Right lobe of liver (tissue), 6 donors: ENCODE results near the gene SLC7A9. TPM values are rescaled to one million over a fixed set of nuclear protein-coding genes. Genes with fewer than 3 reads are reported as not detected.
A peak's percentile ranks its signal among the peaks of the same experiment; 100 is the strongest.

Experiments
- ATAC-seq, 4 donors: fragments of 200-7000 bp; cut with Tn5 transposase; one replicate each; pipeline ENCODE4 v1.9.1; 2020; ENCODE audit warnings: mild to moderate bottlenecking in 4 of 4, moderate library complexity in 4 of 4
- DNase-seq, 3 donors: peaks; one replicate each; pipeline ENCODE4 v3.0.0-alpha.2; 2020
- H3K27ac ChIP-seq, 3 donors: fragments of 200-600 bp; one replicate each; pipeline ENCODE4 v1.8.0; 2022
- H3K27me3 ChIP-seq, 2 donors: fragments of 200-600 bp; one replicate each; pipeline ENCODE4 v1.8.0; 2022
- H3K36me3 ChIP-seq, 4 donors: fragments of 200-600 bp; sonication (generic) in 1 of 4; one replicate each; pipeline versions ENCODE4 v1.5.1 to v1.8.0; 2017 to 2022; ENCODE audit warnings: control low read depth in 1 of 4
- H3K4me1 ChIP-seq, 4 donors: fragments of 200-600 bp; sonication (generic) in 1 of 4; one replicate each; pipeline versions ENCODE4 v1.5.1 to v1.8.0; 2017 to 2022; ENCODE audit warnings: control low read depth in 1 of 4
- H3K4me3 ChIP-seq, 3 donors: fragments of 200-600 bp; one replicate each; pipeline ENCODE4 v1.8.0; 2022
- H3K9me3 ChIP-seq, 4 donors: fragments of 200-600 bp; sonication (generic) in 1 of 4; one replicate each; pipeline versions ENCODE4 v1.5.1 to v1.8.0; 2017 to 2022; ENCODE audit warnings: control low read depth in 1 of 4
- CTCF ChIP-seq, 4 donors: fragments of 200-600 bp in 3 of 4; fragments of 450-650 bp in 1 of 4; IDR thresholded peaks; one replicate each; pipeline versions ENCODE4 v1.5.1 to v1.8.0; 2016 to 2022; ENCODE audit warnings: antibody characterized with exemption in 4 of 4, mild to moderate bottlenecking in 2 of 4
- POLR2A ChIP-seq: fragments of 450-650 bp; IDR thresholded peaks from one replicate; pipeline ENCODE4 v1.6.1; 2017; ENCODE audit warnings: antibody characterized with exemption, mild to moderate bottlenecking
- WGBS: methylation state at CpG from one replicate; pipeline ENCODE4 v1.1.6; 2018; ENCODE audit warnings: low coverage, low lambda C conversion rate; ENCODE audit not compliant: insufficient coverage; ENCODE audit errors: missing lambda C conversion rate; 5-methylcytosine and 5-hydroxymethylcytosine counted together
- intact Hi-C, 2 donors: fragments of 100-400 bp; cut with DNase I; formaldehyde crosslinking; loops; one replicate each; pipeline versions ENCODE4 v1.11.2 to v1.14.1; 2022
- total RNA-seq, 6 experiments: library from RNA; depleted of rRNA in 2 of 6; stranded (reverse); fragments of >200 nt in 2 of 6; fragmentation: NEBNext Ultra II Directional in 3 of 6; extraction: Animal tissue kit (Norgen Biotek cat#: 25700) in 3 of 6; gene quantifications; one replicate each; pipeline versions ENCODE4 v1.1.0 to v1.2.4, GENCODE V29; 2016 to 2023
- donor health status: DM: no; HTN: yes; CAD: no.
- donor health status: DM: no; HTN: no; CAD: no.
- donor health status: DM: no; HTN: no; CAD: no.
- donor health status: DM: no; HTN: yes; CAD: no.
- donor health status: DM: no; HTN: yes; CAD: no.

The SLC7A9 gene
- total RNA-seq, 6 experiments from 2014 or later: 10.4 to 15.5 (median 13.5) TPM

GRCh38 chr19:32808236-32808635 is 61.3 kb downstream of the SLC7A9 start:
- TF ChIP-seq POLR2A (no peak), CTCF (IDR thresholded peaks at IDR 0.05) (no peak)

GRCh38 chr19:32802840-32803239 is 66.7 kb downstream of the SLC7A9 start:
- DNase-seq: no peak
- 77% methylated on average over 5 of the region's 12 CpGs for WGBS

More at GRCh38 chr19:32808236-32808635, 61.3 kb downstream of the SLC7A9 start:
- 60% methylated on average over 1 of the region's 4 CpGs for WGBS
- intact Hi-C loops: no loop called here
- Histone ChIP-seq H3K4me1 (no peaks in the 10 kb centered on the region), H3K27ac (no peak overlapping the region), H3K9me3 (no peaks in the 10 kb centered on the region), H3K4me3 (no peak overlapping the region), H3K36me3 (no peaks in the 10 kb centered on the region), H3K27me3 (no peaks in the 10 kb centered on the region)
- DNase-seq (no peak), ATAC-seq (no peak)

GRCh38 chr19:32800754-32801153 is 68.8 kb downstream of the SLC7A9 start:
- 60% methylated on average over 4 of the region's 4 CpGs for WGBS
- H3K36me3 ChIP-seq: no peaks in the 10 kb centered on the region
- no peaks in the 10 kb centered on the region for H3K4me1 ChIP-seq
- no peak overlapping the region for H3K4me3 ChIP-seq
- no peak for ATAC-seq
- no peaks in the 10 kb centered on the region for H3K27me3 ChIP-seq
- intact Hi-C loops: no loop called here
- H3K27ac ChIP-seq: no peak overlapping the region
- DNase-seq: no peak
- TF ChIP-seq POLR2A: no peak
- H3K9me3 ChIP-seq: no peaks in the 10 kb centered on the region

More at GRCh38 chr19:32802840-32803239, 66.7 kb downstream of the SLC7A9 start:
- no peak overlapping the region for H3K4me3 ChIP-seq
- no peaks in the 10 kb centered on the region for H3K36me3 ChIP-seq
- TF ChIP-seq CTCF (IDR thresholded peaks at IDR 0.05): no peak
- no peak for TF ChIP-seq POLR2A
- intact Hi-C loops: no loop called here
- no peaks in the 10 kb centered on the region for H3K4me1 ChIP-seq
- no peaks in the 10 kb centered on the region for H3K9me3 ChIP-seq
- H3K27me3 ChIP-seq: no peaks in the 10 kb centered on the region
- H3K27ac ChIP-seq: no peak overlapping the region
- ATAC-seq: peak in 1 of 4 donors; percentile 22

- DNase-seq (no peak), ATAC-seq (no peak)
- no peaks in the 10 kb centered on the region for H3K27me3 ChIP-seq
- TF ChIP-seq CTCF (IDR thresholded peaks at IDR 0.05): no peak
- TF ChIP-seq POLR2A: no peak
- no peaks in the 10 kb centered on the region for H3K9me3 ChIP-seq
- intact Hi-C loops: no loop called here
- no peak overlapping the region for H3K27ac ChIP-seq
- H3K36me3 ChIP-seq: no peaks in the 10 kb centered on the region
- H3K4me3 ChIP-seq: no peak overlapping the region
- H3K4me1 ChIP-seq: no peaks in the 10 kb centered on the region
Observed at GRCh38 chr19:32800191-32800590, 69.4 kb downstream of the SLC7A9 start.

GRCh38 chr19:32798201-32798600 is 71.4 kb downstream of the SLC7A9 start:
- no peaks in the 10 kb centered on the region for H3K36me3 ChIP-seq
- intact Hi-C loops: no loop called here
- 83% methylated on average over 3 of the region's 4 CpGs for WGBS
- TF ChIP-seq CTCF (IDR thresholded peaks at IDR 0.05) (no peak), POLR2A (no peak)
- H3K9me3 ChIP-seq: no peaks in the 10 kb centered on the region
- H3K4me3 ChIP-seq: no peak overlapping the region
- H3K27me3 ChIP-seq: no peaks in the 10 kb centered on the region
- no peak for DNase-seq
- ATAC-seq: no peak
- H3K27ac ChIP-seq: no peak overlapping the region
- H3K4me1 ChIP-seq: no peaks in the 10 kb centered on the region
